GM12874 (cell line): Measurements from ENCODE around the gene GID4.

ENCODE experiments used
- CTCF ChIP-seq: IDR thresholded peaks from 2 replicates; pipeline ENCODE4 v1.5.1; 2011; ENCODE audit warnings: low read depth, mild to moderate bottlenecking, control low read depth, low read length, moderate library complexity; ENCODE audit not compliant: insufficient read depth

GID4 gene

GRCh38 chr17:18039535-18040260, 490 bp downstream of the GID4 start:
- no peak for TF ChIP-seq CTCF

- no peak for TF ChIP-seq CTCF
These were observed 1.2 kb downstream of the GID4 start for GRCh38 chr17:18040261-18040858.

- TF ChIP-seq CTCF, result no peak
These were observed 2.6 kb downstream of the GID4 start for GRCh38 chr17:18041776-18042175.

DNA sequence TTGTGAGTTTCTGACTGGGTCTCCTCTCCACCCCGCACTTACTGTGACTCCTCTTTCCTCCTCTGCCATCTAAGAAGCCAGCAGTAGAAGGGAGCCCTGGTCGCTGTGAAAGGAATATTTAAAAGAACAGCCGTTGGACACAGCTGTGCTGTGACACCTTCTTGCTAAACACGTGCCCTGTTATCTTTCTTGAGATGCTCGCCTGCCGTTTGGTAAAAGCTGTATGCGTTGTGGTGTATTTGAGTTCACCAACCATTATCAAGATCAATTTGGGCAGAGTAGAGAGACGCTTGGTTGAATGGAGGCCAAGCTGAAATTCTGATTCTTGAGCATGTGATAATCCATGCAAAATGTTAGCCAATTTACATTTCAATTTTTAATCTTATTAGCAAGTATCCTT, 3.8 kb downstream of the GID4 start:
- no peak for TF ChIP-seq CTCF

DNA sequence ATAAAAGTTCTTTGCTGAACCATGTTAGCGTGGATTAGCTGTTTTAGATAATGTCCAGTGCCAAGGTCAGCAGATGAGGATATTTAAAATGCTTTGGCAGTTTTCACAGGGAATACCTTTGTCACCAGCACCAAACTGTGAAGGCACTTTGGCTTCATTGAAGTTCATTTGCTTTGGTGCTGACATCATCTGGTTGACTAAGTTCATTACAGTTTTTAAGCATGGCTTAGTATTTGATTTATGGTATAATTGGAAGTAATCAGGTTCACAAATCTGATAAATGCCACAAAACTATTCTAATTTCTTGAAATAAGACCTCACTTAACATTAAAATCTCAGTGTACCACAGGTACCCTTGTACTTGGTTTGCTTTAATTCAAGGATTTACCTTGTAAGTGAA, 4.3 kb downstream of the GID4 start:
- TF ChIP-seq CTCF, result no peak

GRCh38 chr17:18044609-18045008, 5.4 kb downstream of the GID4 start:
- no peak for TF ChIP-seq CTCF

- no peak for TF ChIP-seq CTCF
These were observed 6.6 kb downstream of the GID4 start for GRCh38 chr17:18045691-18046350.
